SK-N-SH treated with all-trans-retinoic acid at 6 μM for 48 hours (cell line): ENCODE results near the gene ADGRF1.

Source experiments
- ATAC-seq: fragments of 200-7000 bp; cut with Tn5 transposase; 3 replicates; pipeline ENCODE4 v1.9.1; 2020; ENCODE audit warnings: mild to moderate bottlenecking, moderate library complexity
- BACH2 ChIP-seq: fragments of 250-450 bp; sonication (Bioruptor Pico); IDR thresholded peaks from 2 replicates; pipeline ENCODE4 v1.9.0; 2021; ENCODE audit warnings: mild to moderate bottlenecking, borderline replicate concordance
- CSDC2 ChIP-seq: fragments of 250-450 bp; sonication (Bioruptor Pico); IDR thresholded peaks from 2 replicates; pipeline ENCODE4 v1.5.0; 2020; ENCODE audit warnings: mild to moderate bottlenecking, moderate library complexity
- ESRRG ChIP-seq: fragments of 250-450 bp; sonication (Bioruptor Pico); IDR thresholded peaks from 2 replicates; pipeline ENCODE4 v1.6.1; 2021; ENCODE audit warnings: mild to moderate bottlenecking
- GLIS3 ChIP-seq: fragments of 250-450 bp; sonication (Bioruptor Pico); IDR thresholded peaks from 2 replicates; pipeline ENCODE4 v1.5.0; 2020; ENCODE audit warnings: mild to moderate bottlenecking, moderate library complexity
- ISL1 ChIP-seq: fragments of 250-450 bp; sonication (Bioruptor Pico); IDR thresholded peaks from 2 replicates; pipeline ENCODE4 v2.1.2; 2022; ENCODE audit warnings: mild to moderate bottlenecking, moderate library complexity
- OSR1 ChIP-seq: fragments of 250-450 bp; sonication (Bioruptor Pico); IDR thresholded peaks from 2 replicates; pipeline ENCODE4 v1.8.0; 2022; ENCODE audit warnings: moderate library complexity, mild to moderate bottlenecking, inconsistent platforms
- PPARA ChIP-seq: fragments of 250-450 bp; sonication (Bioruptor Pico); IDR thresholded peaks from 2 replicates; pipeline ENCODE4 v1.5.0; 2020; ENCODE audit warnings: mild to moderate bottlenecking, borderline replicate concordance
- RARB ChIP-seq: fragments of 250-450 bp; sonication (Bioruptor Pico); IDR thresholded peaks from 2 replicates; pipeline ENCODE4 v1.8.0; 2021; ENCODE audit warnings: mild to moderate bottlenecking, moderate library complexity
- SNAI2 ChIP-seq: fragments of 250-450 bp; sonication (Bioruptor Pico); IDR thresholded peaks from 2 replicates; pipeline ENCODE4 v1.5.0; 2020; ENCODE audit warnings: mild to moderate bottlenecking, moderate library complexity
- TCF4 ChIP-seq: fragments of 250-450 bp; sonication (Bioruptor Pico); IDR thresholded peaks from 2 replicates; pipeline ENCODE4 v1.8.0; 2021; ENCODE audit warnings: mild to moderate bottlenecking, moderate library complexity, borderline replicate concordance
- TOX ChIP-seq: fragments of 250-450 bp; sonication (Bioruptor Pico); IDR thresholded peaks from 2 replicates; pipeline ENCODE4 v1.8.0; 2021; ENCODE audit warnings: mild to moderate bottlenecking, moderate library complexity, borderline replicate concordance
- ZC3H10 ChIP-seq: fragments of 250-450 bp; sonication (Bioruptor Pico); IDR thresholded peaks from 2 replicates; pipeline ENCODE4 v1.5.1; 2021; ENCODE audit warnings: mild to moderate bottlenecking, moderate library complexity
- ZFP3 ChIP-seq: fragments of 250-450 bp; sonication (Bioruptor Pico); IDR thresholded peaks from 2 replicates; pipeline ENCODE4 v1.5.0; 2020; ENCODE audit warnings: mild to moderate bottlenecking, moderate library complexity
- ZFP30 ChIP-seq: fragments of 450-650 bp; formaldehyde crosslinking; IDR thresholded peaks from 2 replicates; pipeline ENCODE4 v1.5.0; 2022; ENCODE audit warnings: mild to moderate bottlenecking, moderate library complexity
- ZNF565 ChIP-seq: fragments of 450-650 bp; formaldehyde crosslinking; conservative IDR thresholded peaks from 2 replicates; pipeline ENCODE4 v1.5.0; 2020; ENCODE audit warnings: low read depth, mild to moderate bottlenecking, moderate library complexity
- ZNF70 ChIP-seq: fragments of 450-650 bp; formaldehyde crosslinking; IDR thresholded peaks from 2 replicates; pipeline ENCODE4 v1.5.0; 2020; ENCODE audit warnings: mild to moderate bottlenecking, moderate library complexity
- ZNF8 ChIP-seq: fragments of 450-650 bp; formaldehyde crosslinking; IDR thresholded peaks from 2 replicates; pipeline ENCODE4 v1.5.0; 2020; ENCODE audit warnings: mild to moderate bottlenecking, moderate library complexity
- TF ChIP-seq, protein P1 (sequence below): fragments of 250-450 bp; sonication (Bioruptor Pico); IDR thresholded peaks from 2 replicates; pipeline ENCODE4 v1.8.0; 2021; ENCODE audit warnings: low read depth, mild to moderate bottlenecking, moderate library complexity, borderline replicate concordance
- TF ChIP-seq, protein P2 (sequence below): fragments of 250-450 bp; sonication (Bioruptor Pico); IDR thresholded peaks from 2 replicates; pipeline ENCODE4 v1.8.0; 2020; ENCODE audit warnings: mild to moderate bottlenecking, moderate library complexity, borderline replicate concordance
- TF ChIP-seq, protein P3 (sequence below): fragments of 250-450 bp; sonication (Bioruptor Pico); IDR thresholded peaks from 2 replicates; pipeline ENCODE4 v1.5.0; 2020; ENCODE audit warnings: mild to moderate bottlenecking, moderate library complexity
- TF ChIP-seq, protein P4 (sequence below): fragments of 250-450 bp; sonication (Bioruptor Pico); IDR thresholded peaks from 2 replicates; pipeline ENCODE4 v1.5.1; 2021; ENCODE audit warnings: mild to moderate bottlenecking, moderate library complexity
- TF ChIP-seq, protein P5 (sequence below): fragments of 250-450 bp; sonication (Bioruptor Pico); IDR thresholded peaks from 2 replicates; pipeline ENCODE4 v1.5.1; 2020; ENCODE audit warnings: low read depth, mild to moderate bottlenecking, moderate library complexity

Gene ADGRF1

DNA sequence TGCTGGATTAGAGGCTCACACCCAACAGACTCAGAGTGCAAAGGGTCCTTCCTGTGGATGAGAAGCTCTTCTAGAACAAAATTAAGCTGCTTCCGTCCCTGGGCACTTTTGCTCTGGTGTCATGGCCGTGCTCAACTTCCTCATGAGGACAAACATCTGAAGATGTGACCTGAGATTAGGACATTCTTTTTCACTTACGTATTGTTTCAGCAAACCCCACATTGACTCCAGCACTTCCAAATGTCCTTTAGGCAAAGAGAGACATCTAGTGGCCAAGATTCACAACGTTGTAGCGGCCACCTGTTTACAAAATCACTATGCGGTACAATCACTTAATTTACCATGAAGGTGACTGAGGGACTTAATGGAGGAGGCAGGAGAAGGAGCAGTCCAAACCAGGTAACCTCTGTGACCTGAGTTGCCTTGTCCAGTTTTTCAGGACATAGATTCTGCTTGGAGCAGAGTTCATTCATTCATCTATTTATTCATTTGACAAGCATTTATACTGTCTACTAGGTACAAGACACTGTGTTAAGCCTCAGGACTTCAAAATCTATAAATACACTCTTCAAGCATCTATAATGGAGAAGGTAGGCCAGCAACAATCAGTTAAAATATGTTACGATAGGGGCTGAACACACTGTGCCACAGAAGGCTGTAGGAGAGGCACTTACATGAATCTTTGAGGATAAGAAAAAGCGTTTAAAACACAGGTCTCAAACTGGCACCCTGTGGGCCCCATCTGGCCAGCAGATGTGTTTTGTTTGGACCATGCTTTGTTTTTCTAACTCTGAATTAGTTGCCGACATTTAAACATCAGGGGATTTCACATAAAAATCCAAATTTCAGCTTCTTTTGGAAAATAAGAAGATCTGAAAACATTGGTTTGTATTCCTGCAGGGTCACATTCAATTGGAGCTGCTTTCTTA lies 5.6 kb upstream of the ADGRF1 start:
- TF ChIP-seq, protein P1, sequence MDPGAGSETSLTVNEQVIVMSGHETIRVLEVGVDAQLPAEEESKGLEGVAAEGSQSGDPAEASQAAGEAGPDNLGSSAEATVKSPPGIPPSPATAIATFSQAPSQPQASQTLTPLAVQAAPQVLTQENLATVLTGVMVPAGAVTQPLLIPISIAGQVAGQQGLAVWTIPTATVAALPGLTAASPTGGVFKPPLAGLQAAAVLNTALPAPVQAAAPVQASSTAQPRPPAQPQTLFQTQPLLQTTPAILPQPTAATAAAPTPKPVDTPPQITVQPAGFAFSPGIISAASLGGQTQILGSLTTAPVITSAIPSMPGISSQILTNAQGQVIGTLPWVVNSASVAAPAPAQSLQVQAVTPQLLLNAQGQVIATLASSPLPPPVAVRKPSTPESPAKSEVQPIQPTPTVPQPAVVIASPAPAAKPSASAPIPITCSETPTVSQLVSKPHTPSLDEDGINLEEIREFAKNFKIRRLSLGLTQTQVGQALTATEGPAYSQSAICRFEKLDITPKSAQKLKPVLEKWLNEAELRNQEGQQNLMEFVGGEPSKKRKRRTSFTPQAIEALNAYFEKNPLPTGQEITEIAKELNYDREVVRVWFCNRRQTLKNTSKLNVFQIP (CRISPR knock-in tag): no peak
- TF ChIP-seq TCF4 (CRISPR knock-in tag) (peak; percentile 38; the same call in 1 of the 2 replicates), ESRRG (no peak), TOX (CRISPR knock-in tag) (no peak)
- TF ChIP-seq, all 23 proteins: peak for 1
- ATAC-seq: peak; percentile 96

DNA sequence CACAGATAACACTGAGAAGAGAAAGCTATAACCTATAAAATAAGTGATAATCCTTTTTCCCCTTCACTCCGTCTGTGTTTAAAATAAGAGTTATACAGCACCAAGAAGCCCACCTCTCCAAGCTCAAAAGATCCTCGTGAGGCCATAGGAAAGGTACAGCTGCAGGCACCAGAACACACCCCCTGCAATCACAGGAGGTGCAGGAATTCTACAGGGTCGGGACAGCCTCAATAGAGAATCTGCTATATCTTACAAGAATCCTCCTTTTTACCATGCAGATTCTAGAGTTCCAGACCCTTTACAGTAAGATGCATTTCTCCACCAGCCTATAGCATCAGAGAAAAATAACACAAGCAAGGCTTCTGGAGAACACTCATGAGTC lies 5.0 kb upstream of the ADGRF1 start:
- TF ChIP-seq TCF4 (CRISPR knock-in tag) (no peak), CSDC2 (no peak), PPARA (no peak), ISL1 (no peak), SNAI2 (CRISPR knock-in tag) (no peak), ZC3H10 (no peak), OSR1 (CRISPR knock-in tag) (no peak), ZNF565 (CRISPR knock-in tag) (no peak), GLIS3 (CRISPR knock-in tag) (no peak), BACH2 (CRISPR knock-in tag) (no peak), ZFP30 (CRISPR knock-in tag) (no peak), RARB (CRISPR knock-in tag) (no peak), ESRRG (no peak), ZNF70 (no peak), TOX (CRISPR knock-in tag) (no peak), ZNF8 (CRISPR knock-in tag) (no peak)
- TF ChIP-seq, protein P2, sequence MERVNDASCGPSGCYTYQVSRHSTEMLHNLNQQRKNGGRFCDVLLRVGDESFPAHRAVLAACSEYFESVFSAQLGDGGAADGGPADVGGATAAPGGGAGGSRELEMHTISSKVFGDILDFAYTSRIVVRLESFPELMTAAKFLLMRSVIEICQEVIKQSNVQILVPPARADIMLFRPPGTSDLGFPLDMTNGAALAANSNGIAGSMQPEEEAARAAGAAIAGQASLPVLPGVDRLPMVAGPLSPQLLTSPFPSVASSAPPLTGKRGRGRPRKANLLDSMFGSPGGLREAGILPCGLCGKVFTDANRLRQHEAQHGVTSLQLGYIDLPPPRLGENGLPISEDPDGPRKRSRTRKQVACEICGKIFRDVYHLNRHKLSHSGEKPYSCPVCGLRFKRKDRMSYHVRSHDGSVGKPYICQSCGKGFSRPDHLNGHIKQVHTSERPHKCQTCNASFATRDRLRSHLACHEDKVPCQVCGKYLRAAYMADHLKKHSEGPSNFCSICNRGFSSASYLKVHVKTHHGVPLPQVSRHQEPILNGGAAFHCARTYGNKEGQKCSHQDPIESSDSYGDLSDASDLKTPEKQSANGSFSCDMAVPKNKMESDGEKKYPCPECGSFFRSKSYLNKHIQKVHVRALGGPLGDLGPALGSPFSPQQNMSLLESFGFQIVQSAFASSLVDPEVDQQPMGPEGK (CRISPR knock-in tag): no peak
- TF ChIP-seq, protein P3, sequence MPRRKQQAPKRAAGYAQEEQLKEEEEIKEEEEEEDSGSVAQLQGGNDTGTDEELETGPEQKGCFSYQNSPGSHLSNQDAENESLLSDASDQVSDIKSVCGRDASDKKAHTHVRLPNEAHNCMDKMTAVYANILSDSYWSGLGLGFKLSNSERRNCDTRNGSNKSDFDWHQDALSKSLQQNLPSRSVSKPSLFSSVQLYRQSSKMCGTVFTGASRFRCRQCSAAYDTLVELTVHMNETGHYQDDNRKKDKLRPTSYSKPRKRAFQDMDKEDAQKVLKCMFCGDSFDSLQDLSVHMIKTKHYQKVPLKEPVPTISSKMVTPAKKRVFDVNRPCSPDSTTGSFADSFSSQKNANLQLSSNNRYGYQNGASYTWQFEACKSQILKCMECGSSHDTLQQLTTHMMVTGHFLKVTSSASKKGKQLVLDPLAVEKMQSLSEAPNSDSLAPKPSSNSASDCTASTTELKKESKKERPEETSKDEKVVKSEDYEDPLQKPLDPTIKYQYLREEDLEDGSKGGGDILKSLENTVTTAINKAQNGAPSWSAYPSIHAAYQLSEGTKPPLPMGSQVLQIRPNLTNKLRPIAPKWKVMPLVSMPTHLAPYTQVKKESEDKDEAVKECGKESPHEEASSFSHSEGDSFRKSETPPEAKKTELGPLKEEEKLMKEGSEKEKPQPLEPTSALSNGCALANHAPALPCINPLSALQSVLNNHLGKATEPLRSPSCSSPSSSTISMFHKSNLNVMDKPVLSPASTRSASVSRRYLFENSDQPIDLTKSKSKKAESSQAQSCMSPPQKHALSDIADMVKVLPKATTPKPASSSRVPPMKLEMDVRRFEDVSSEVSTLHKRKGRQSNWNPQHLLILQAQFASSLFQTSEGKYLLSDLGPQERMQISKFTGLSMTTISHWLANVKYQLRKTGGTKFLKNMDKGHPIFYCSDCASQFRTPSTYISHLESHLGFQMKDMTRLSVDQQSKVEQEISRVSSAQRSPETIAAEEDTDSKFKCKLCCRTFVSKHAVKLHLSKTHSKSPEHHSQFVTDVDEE (CRISPR knock-in tag): no peak
- TF ChIP-seq, protein P4, sequence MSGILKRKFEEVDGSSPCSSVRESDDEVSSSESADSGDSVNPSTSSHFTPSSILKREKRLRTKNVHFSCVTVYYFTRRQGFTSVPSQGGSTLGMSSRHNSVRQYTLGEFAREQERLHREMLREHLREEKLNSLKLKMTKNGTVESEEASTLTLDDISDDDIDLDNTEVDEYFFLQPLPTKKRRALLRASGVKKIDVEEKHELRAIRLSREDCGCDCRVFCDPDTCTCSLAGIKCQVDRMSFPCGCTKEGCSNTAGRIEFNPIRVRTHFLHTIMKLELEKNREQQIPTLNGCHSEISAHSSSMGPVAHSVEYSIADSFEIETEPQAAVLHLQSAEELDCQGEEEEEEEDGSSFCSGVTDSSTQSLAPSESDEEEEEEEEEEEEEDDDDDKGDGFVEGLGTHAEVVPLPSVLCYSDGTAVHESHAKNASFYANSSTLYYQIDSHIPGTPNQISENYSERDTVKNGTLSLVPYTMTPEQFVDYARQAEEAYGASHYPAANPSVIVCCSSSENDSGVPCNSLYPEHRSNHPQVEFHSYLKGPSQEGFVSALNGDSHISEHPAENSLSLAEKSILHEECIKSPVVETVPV: no peak
- peak; percentile 28; the same call in 2 of the 3 replicates for ATAC-seq

DNA sequence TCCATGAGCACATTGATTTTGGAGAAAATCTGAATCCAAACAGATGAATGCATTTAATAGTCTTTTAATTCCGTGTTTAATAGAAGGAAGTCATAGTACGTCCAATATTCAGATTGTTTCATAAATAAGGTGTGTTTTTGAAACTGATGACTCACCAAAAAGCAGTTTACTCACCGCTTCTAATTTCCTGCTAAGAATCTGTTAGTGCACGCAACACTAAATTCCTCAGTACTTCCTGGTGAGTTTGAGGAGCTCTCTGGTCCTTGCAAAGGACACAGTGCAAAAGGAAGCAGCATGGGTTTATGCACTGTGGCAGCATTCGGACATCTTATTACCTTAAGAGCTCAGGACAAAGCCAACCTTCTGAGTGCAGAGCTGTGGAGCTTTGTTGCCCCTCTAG lies 2.3 kb upstream of the ADGRF1 start:
- TF ChIP-seq, protein P5, sequence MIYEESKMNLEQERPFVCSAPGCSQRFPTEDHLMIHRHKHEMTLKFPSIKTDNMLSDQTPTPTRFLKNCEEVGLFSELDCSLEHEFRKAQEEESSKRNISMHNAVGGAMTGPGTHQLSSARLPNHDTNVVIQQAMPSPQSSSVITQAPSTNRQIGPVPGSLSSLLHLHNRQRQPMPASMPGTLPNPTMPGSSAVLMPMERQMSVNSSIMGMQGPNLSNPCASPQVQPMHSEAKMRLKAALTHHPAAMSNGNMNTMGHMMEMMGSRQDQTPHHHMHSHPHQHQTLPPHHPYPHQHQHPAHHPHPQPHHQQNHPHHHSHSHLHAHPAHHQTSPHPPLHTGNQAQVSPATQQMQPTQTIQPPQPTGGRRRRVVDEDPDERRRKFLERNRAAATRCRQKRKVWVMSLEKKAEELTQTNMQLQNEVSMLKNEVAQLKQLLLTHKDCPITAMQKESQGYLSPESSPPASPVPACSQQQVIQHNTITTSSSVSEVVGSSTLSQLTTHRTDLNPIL (CRISPR knock-in tag): no peak
- TF ChIP-seq OSR1 (CRISPR knock-in tag): no peak
- TF ChIP-seq GLIS3 (CRISPR knock-in tag): no peak
- no peak for TF ChIP-seq SNAI2 (CRISPR knock-in tag)
- no peak for TF ChIP-seq TOX (CRISPR knock-in tag)
- TF ChIP-seq, protein P4: no peak
- no peak for TF ChIP-seq ESRRG
- no peak for TF ChIP-seq ZC3H10
- TF ChIP-seq ZFP3: no peak
- TF ChIP-seq, protein P1 (CRISPR knock-in tag): no peak
- no peak for TF ChIP-seq ZNF8 (CRISPR knock-in tag)
- TF ChIP-seq RARB (CRISPR knock-in tag): no peak
- TF ChIP-seq, all 23 proteins: peak for 0
- no peak for ATAC-seq
